SK-N-SH (cell line): ENCODE results near the gene GPR158.

Experiments used
- CTCF ChIP-seq: fragments of 200-600 bp; sonication (generic); IDR thresholded peaks from 2 replicates; pipeline ENCODE4 v1.6.1; 2017; ENCODE audit warnings: antibody characterized with exemption, mild to moderate bottlenecking, moderate library complexity
- EZH2phosphoT487 ChIP-seq: fragments of 200-600 bp; sonication (generic); IDR thresholded peaks from 2 replicates; pipeline ENCODE4 v1.6.1; 2017; ENCODE audit warnings: low read depth, mixed run types, mild to moderate bottlenecking, antibody characterized with exemption, moderate library complexity, borderline replicate concordance
- GATA2 ChIP-seq: sonication (generic); formaldehyde crosslinking; IDR thresholded peaks from 2 replicates; pipeline ENCODE4 v1.5.0; 2020; ENCODE audit warnings: mild to moderate bottlenecking, missing genetic modification reagents
- JUND ChIP-seq: IDR thresholded peaks from 2 replicates; pipeline ENCODE4 v1.4.0; 2012
- NFIC ChIP-seq: IDR thresholded peaks from 2 replicates; pipeline ENCODE4 v1.4.0; 2012; ENCODE audit warnings: borderline replicate concordance
- RAD21 ChIP-seq: IDR thresholded peaks from 2 replicates; pipeline ENCODE4 v1.6.1; 2012; ENCODE audit warnings: mild to moderate bottlenecking, low read length
- SIN3A ChIP-seq: IDR thresholded peaks from 2 replicates; pipeline ENCODE4 v1.6.1; 2012; ENCODE audit warnings: low read depth, mild to moderate bottlenecking, low read length, moderate library complexity, borderline replicate concordance
- TEAD4 ChIP-seq: IDR thresholded peaks from 2 replicates; pipeline ENCODE4 v1.4.0; 2012; ENCODE audit warnings: mild to moderate bottlenecking, borderline replicate concordance; ENCODE audit not compliant: insufficient read depth
- USF1 ChIP-seq: IDR thresholded peaks from 2 replicates; pipeline ENCODE4 v1.4.0; 2012; ENCODE audit warnings: low read depth, borderline replicate concordance
- ZBTB33 ChIP-seq: IDR thresholded peaks from 2 replicates; pipeline ENCODE4 v1.4.0; 2012; ENCODE audit warnings: low read depth, borderline replicate concordance

- TF ChIP-seq CTCF: no peak
- TF ChIP-seq TEAD4: no peak
- no peak for TF ChIP-seq ZBTB33
- no peak for TF ChIP-seq JUND
- TF ChIP-seq EZH2phosphoT487: no peak
- no peak for TF ChIP-seq SIN3A
- no peak for TF ChIP-seq NFIC
- TF ChIP-seq RAD21: no peak
- no peak for TF ChIP-seq GATA2 (CRISPR knock-in tag)
- no peak for TF ChIP-seq USF1
Measured at GRCh38 chr10:25405871-25406270, 231.1 kb downstream of the GPR158 start.
